ENCODE results near the gene STX16.
"Not testable (repeated sequence)": the region's sequence is repeated elsewhere in the genome, so short reads cannot be mapped to it uniquely, and the experiment has no call there.

Gene STX16

DNA sequence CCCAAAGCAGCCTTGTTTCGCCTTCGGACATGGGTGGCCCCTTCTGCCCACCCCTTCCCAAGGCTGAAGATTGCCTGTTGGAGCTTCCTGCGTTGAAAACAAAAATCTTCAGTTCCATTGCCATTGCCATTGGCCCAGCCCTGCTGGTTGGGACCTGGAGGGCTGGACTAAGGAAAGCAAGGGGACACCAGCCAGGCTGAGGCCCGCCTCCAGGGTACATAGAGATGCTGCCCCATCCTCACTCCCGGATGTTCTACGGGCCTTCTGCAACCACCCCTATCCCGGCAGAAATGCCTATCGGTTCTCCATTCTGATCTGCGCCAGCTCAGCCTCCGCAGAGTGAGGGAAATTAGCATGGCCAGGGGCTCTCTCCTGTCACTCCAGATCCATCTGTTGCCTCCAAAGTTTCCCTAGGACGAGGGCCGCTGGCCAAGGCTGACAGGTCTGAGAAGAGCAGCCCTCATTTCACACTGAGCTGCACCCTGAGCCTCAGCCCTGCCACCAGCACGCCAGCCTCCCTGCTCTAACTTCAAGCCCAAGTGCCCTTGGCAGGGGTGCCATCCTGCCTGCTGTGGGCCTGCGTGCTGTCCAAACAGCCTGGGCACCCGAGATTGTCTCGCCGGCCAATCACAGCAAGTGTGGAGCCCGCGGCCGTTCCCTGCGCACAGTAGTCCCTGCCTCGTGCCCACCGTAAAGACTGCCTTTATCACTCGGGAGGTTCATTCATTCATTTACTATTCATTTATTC is 13.4 kb upstream of the STX16 start:
- DNase-seq (ENCODE audit: low read depth), result no peak

DNA sequence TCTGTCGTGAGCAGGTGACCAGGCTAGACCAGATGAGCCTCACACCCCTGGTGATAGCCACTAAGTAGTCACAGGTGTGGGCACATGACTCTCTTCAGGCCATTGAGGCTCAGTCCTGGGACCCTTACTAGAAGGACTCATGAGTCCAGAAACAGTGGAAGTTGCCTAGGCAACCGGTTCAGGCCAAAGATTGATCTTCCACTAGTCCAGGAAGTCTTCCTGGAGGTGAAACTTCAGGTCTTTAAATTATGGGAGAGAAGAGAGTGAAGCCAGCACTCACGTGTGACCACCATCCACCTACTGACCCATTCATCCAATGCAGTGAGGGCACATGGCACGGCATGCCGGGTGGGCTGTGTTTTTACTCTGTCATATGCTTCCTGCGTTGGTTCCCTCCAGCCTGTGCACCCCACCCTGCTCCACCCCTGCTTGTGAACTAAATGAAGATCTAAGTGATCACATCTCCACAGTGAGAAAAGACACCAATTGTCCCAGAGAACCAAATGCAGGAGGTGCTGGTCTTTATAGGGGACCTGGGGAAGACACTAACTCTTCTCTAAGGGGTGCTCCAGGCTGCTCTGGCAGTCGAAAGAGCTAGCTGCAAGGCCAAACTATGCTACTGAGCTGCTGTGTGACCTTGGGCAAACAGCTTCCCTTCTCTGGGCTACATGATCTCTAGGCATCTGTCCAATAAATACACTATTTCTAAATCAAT is 12.5 kb upstream of the STX16 start:
- DNase-seq (ENCODE audit: low read depth), result no peak

- no peak for DNase-seq (ENCODE audit: low read depth)
Measured at GRCh38 chr20:58639182-58640146, 11.6 kb upstream of the STX16 start.

DNA sequence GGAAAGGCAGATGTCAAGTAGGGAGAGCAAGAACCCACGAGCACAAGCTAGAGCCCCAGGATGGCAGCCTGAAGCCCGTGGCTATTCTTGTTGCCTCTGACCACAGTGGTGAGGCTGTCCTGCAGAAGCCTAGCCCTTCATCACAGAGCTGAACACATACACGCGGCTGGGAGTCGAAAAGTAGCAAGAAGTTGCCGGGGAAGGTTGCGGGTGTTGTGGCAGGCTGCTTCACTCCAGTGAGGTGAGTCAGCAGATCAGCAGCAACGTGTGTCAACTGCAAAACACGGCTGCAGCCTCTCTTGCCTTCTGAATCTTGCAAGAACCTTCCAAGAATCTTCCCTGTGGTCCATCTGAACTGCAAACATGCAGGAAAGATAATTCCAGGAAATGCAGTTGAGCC is 10.6 kb upstream of the STX16 start:
- no peak for DNase-seq (ENCODE audit: low read depth)

GRCh38 chr20:58642441-58642840 is 8.6 kb upstream of the STX16 start:
- DNase-seq (ENCODE audit: low read depth), result no peak

DNA sequence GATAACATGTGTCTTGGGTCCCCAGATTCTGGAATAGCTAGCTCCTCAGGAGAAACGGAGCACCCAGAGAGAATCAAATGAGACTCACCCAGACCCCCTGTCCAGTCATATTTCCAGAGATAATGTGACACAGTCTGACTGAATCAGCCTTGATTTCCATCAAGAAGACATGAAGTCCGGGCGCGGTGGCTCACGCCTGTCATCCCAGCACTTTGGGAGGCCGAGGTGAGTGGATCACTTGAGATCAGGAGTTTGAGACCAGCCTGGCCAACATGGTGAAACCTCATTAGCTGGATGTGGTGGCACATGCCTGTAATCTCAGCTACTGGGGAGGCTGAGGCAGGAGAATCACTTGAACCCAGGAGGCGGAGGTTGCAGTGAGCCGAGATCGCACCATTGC is 8.2 kb upstream of the STX16 start:
- DNase-seq (ENCODE audit: low read depth), result not testable (repeated sequence)

GRCh38 chr20:58645412-58645968 is 5.6 kb upstream of the STX16 start:
- no peak for DNase-seq (ENCODE audit: low read depth)

DNA sequence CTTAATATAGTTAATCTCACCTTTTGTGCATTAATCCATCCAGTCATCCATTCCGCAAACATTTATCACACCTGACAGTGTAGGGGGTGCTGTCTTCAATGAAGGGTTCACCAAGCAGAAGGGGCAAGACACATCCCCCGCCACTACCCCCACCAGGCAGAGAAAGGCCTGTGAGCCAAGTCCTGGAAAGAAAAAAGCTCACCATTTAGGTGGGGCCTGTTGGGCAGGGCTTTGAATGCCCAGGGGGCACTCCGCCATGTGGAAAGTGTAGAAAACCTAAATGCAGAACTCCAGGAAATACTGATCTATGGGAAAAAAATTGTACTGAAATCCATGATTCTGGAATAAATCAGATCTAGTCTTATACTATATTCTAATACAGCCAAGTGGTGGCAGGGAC is 4.8 kb upstream of the STX16 start:
- no peak for DNase-seq (ENCODE audit: low read depth)

DNA sequence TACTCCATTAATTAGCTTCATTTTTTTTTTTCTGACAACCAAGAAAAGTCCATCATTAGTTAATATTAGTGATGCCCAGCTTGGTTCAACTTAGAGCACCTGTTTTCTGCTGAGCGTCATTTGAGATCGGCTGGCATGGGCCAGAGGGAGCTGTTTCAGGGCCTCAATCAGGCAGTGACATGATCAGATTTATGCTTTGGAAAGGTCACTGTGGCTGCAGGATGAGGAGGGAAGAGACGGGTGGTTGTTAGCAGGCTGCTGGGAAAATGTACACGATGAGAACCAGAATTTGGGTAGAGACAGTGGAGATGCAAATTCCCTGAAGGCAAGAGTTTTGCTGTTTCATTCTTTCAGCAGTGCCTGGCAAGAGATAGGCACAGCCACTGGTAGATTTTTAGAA is 4.4 kb upstream of the STX16 start:
- DNase-seq (ENCODE audit: low read depth), result no peak

- DNase-seq (ENCODE audit: low read depth), result no peak
Measured at GRCh38 chr20:58647162-58647795, 3.8 kb upstream of the STX16 start.

DNA sequence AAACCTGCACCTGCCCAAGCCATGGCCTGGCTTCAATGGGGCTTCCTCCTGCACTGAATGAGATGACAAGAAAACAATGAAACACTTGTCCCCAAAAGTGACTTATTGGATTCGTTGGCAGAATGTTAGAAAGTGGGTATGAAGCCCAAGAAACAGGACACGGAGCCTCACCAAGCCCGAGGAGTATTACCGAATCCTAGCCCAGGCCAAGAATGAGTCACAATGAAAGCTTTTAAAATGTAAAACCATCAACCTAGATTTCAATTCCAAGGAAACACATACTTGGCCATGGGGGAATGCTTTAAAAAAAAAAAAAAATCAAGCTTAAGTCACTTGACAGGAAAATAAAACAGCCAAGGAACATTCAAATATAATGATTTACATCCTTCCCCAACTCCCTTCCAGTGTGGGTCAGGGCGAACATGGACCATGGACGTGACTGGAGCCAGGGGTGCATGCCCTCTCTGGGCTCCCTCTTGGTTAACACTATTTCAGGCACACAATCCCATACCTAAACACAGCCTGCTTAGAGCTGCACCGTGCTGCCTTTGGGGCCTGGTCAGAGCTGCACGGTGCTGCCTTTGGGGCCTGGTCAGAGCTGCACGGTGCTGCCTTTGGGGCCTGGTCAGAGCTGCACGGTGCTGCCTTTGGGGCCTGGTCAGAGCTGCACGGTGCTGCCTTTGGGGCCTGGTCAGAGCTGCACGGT is 3.1 kb upstream of the STX16 start:
- no peak for DNase-seq (ENCODE audit: low read depth)

DNA sequence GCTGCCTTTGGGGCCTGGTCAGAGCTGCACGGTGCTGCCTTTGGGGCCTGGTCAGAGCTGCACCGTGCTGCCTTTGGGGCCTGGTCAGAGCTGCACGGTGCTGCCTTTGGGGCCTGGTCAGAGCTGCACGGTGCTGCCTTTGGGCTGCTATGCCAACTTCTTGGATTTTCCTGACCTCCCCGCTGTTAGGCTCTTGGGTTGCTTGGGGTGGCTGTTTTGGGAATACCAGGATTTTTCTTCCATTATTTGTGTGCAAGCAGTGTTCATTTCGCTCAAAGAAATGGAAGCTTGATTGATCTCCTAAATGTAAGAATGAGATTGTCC is 2.6 kb upstream of the STX16 start:
- not testable (repeated sequence) for DNase-seq (ENCODE audit: low read depth)

- DNase-seq (ENCODE audit: low read depth), result no peak
Measured at GRCh38 chr20:58649288-58650180, 1.5 kb upstream of the STX16 start.

GRCh38 chr20:58650181-58650775 is 805 bp upstream of the STX16 start:
- peak; percentile 30 for DNase-seq (ENCODE audit: low read depth)

- no peak for DNase-seq (ENCODE audit: low read depth)
Measured at GRCh38 chr20:58651559-58651945, 469 bp downstream of the STX16 start.

DNA sequence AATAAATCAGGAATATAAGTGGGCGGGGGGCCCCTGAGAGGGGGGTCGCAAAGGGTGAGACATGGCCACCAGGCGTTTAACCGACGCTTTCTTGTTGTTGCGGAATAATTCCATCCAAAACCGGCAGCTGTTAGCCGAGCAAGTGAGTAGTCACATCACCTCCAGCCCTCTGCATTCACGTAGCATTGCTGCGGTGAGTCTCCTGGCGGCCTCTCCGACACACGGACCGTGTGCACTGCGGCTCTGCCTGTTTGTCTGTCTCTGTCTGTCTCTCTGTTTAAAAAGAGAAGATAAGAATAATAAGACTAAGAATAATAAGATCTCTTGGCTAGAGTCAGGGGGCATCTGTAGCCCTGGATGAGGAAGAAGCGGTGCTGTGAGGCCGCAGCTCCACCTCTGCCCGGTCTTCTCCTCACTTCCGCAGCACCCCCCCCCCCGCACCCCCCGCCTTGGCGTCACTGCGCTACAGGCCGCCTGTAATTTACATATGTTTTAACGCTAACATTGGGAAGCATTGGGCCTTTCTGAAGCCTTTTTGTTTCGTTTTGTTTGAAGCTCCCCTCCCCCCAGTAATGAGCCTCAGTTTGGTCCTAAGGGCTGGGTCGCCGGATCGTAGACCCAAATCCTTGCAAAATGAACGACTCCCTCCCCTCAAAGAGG is 993 bp downstream of the STX16 start:
- DNase-seq (ENCODE audit: low read depth), result peak; percentile 47

DNA sequence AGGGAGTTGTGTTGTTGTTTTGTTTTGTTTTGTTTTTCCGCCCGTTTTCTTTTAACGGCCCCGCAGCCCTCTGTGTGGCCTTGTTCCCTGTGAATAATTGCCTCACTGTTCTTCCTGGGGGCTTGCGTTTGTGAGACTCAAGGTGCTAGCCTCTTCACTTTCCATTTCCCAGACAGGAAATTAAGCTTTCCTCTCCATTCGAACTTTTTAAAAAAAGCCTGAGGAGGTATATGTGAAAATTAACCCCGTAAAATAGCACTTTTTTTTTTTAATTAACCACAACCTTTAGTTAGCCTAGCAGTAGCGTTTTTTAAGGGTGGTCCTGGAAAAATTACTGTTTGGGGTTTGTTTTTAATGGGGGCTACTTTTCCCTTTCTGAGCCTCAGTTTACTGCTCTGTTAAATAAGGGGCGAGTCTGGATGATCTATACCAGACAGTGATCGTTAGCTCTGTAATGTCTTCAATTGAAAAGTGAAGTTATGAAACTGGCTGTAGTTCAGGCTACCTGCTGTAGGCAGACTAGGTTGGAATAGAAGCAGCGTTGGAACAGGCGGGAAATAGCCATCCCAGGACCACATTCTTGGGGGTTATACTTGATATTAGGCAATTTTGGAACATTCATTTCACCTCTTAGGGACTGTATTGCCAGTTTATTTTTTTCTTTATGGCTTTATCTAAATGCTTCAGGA is 1.7 kb downstream of the STX16 start:
- no peak for DNase-seq (ENCODE audit: low read depth)

- DNase-seq (ENCODE audit: low read depth), result no peak
Measured at GRCh38 chr20:58654337-58654736, 3.3 kb downstream of the STX16 start.

Measured in stimulated activated CD8-positive, alpha-beta memory T cell treated with anti-CD3 and anti-CD28 coated beads, Interleukin-12 subunit alpha, Interleukin-12 subunit beta, amount 100 ng/mL, for 4 hours (primary cell).